DND-41 (cell line): ENCODE measurements around the gene SFMBT2.

Source experiments
- CTCF ChIP-seq: IDR thresholded peaks from 2 replicates; pipeline ENCODE4 v1.5.1; 2012; ENCODE audit warnings: borderline replicate concordance, low read length, moderate library complexity, mild to moderate bottlenecking; ENCODE audit not compliant: poor library complexity, severe bottlenecking; ENCODE audit errors: extremely low read depth
- EZH2 ChIP-seq: IDR thresholded peaks from 3 replicates; pipeline ENCODE4 v1.6.1; 2012; ENCODE audit warnings: borderline replicate concordance, low read depth, mild to moderate bottlenecking, moderate library complexity, low read length, inconsistent platforms; ENCODE audit not compliant: severe bottlenecking

GRCh38 chr10:7389346-7389745 lies 21.5 kb downstream of the SFMBT2 start:
- TF ChIP-seq CTCF (no peak), EZH2 (no peak)
